ENCODE results near the gene SCAMP1. TPM values are rescaled to one million over a fixed set of nuclear protein-coding genes. Genes with fewer than 3 reads are reported as not detected.

SCAMP1 gene
- total RNA-seq, 2 experiments from 2014 or later, result 18.0 to 41.1 TPM

DNA sequence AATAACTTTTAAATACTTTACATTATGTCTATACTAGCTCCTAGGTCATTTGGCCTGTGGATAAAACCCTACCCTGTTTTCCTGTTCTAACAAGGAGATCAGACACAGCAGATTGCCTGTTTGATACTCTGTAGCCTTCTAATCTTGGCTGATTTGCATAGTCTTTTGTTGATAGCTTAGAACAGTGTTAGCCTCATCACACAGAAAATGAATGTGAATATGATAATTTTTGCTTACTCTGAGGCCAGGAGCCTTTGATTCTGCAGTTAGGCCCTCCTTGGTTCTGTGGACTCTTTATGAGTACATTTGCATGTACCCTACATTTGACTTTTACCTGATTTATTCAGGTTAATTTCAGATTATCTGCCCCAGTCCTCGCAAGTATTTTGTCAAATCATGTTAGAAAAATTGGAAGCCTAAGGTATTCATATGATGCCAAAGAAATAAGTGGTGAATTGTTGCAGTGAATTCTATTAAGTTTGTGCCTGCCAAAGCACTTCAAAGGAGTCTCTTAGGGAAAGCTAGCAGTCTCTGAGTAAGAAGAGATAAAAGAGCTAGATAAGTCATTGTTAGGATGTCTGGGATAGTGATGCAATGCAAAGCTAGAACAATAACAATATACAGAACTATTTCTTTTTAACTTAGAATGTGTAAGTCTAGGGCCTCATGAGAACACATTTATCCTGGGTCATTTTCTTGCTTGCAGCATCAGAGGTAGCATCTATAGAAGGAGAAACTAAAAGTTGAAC lies 56.4 kb downstream of the SCAMP1 start:
- no peak overlapping the region for H3K4me3 ChIP-seq (ENCODE audit: low read depth, low read length, poor library complexity, severe bottlenecking)
- BruUV-seq (replicated peaks), result no TSS peak
- CTCF ChIA-PET (ENCODE audit: unreplicated experiment), result no interaction called here

DNA sequence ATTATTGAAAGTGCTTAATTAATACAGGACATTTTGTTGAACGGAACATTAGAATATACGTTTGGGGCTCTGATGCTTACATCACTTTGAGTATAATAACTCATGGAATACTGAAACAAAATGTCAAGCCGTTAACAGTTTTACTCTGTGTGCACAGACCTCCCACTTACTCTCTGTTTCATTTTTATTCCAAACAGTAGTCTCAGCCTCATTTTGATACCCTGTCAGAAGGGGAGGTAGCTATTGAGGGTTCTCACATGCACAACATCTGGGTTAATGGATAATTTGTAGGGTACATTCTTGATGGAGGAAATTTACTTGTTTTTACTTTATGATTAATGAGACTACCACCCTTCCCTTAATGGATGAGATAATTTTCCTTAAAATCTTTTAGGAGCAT lies 59.0 kb downstream of the SCAMP1 start:
- Histone ChIP-seq H3K79me2 (ENCODE audit: insufficient read depth, low read depth, low read length) (no peaks in the 10 kb centered on the region), H2AFZ (ENCODE audit: low read length) (no peak overlapping the region), H3K9me2 (ENCODE audit: insufficient read depth, low read length) (no peaks in the 10 kb centered on the region), H3K36me3 (ENCODE audit: insufficient read depth, low read length) (peaks cover 57% of the 10 kb centered on the region), H3K4me2 (ENCODE audit: low read length) (no peak overlapping the region), H3K27ac (ENCODE audit: low read depth, low read length, poor library complexity, severe bottlenecking) (no peak overlapping the region), H3K4me1 (ENCODE audit: insufficient read depth, low read length, poor library complexity, severe bottlenecking) (no peaks in the 10 kb centered on the region), H4K20me1 (ENCODE audit: insufficient read depth, low read length) (no peaks in the 10 kb centered on the region), H3K9me3 (ENCODE audit: low read length) (no peaks in the 10 kb centered on the region), H3K4me3 (ENCODE audit: low read depth, low read length, poor library complexity, severe bottlenecking) (no peak overlapping the region)
- CTCF ChIA-PET (ENCODE audit: unreplicated experiment), result no interaction called here
- TF ChIP-seq, protein P1, sequence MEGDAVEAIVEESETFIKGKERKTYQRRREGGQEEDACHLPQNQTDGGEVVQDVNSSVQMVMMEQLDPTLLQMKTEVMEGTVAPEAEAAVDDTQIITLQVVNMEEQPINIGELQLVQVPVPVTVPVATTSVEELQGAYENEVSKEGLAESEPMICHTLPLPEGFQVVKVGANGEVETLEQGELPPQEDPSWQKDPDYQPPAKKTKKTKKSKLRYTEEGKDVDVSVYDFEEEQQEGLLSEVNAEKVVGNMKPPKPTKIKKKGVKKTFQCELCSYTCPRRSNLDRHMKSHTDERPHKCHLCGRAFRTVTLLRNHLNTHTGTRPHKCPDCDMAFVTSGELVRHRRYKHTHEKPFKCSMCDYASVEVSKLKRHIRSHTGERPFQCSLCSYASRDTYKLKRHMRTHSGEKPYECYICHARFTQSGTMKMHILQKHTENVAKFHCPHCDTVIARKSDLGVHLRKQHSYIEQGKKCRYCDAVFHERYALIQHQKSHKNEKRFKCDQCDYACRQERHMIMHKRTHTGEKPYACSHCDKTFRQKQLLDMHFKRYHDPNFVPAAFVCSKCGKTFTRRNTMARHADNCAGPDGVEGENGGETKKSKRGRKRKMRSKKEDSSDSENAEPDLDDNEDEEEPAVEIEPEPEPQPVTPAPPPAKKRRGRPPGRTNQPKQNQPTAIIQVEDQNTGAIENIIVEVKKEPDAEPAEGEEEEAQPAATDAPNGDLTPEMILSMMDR (conservative IDR thresholded peaks at IDR 0.05; ENCODE audit: low read length), result no peak
- no peak for TF ChIP-seq EZH2phosphoT487 (IDR thresholded peaks at IDR 0.05; ENCODE audit: borderline replicate concordance, low read depth, low read length)
- POLR2A ChIA-PET, result interaction anchor here (0.7 kb wide), 1 partner anchor 34 kb away, joined by 3 read pairs; no protein-coding TSS in a partner anchor
- intact Hi-C loops (cut with micrococcal nuclease; ENCODE audit: unreplicated experiment), result no loop called here
- BruUV-seq (replicated peaks), result no TSS peak
- no peak for DNase-seq (ENCODE audit: low spot score)

More for the DNA sequence above, 56.4 kb downstream of the SCAMP1 start:
- Histone ChIP-seq H3K27ac (ENCODE audit: low read depth, low read length, poor library complexity, severe bottlenecking) (no peak overlapping the region), H3K79me2 (ENCODE audit: insufficient read depth, low read depth, low read length) (peaks cover 17% of the 10 kb centered on the region; the same call in 1 of the 2 replicates), H3K4me2 (ENCODE audit: low read length) (no peak overlapping the region), H3K36me3 (ENCODE audit: insufficient read depth, low read length) (peaks cover 50% of the 10 kb centered on the region), H3K9me2 (ENCODE audit: insufficient read depth, low read length) (no peaks in the 10 kb centered on the region), H4K20me1 (ENCODE audit: insufficient read depth, low read length) (no peaks in the 10 kb centered on the region), H3K9me3 (ENCODE audit: low read length) (no peaks in the 10 kb centered on the region), H2AFZ (ENCODE audit: low read length) (no peak overlapping the region), H3K4me1 (ENCODE audit: insufficient read depth, low read length, poor library complexity, severe bottlenecking) (no peaks in the 10 kb centered on the region)
- POLR2A ChIA-PET, result no interaction called here
- TF ChIP-seq EZH2phosphoT487 (IDR thresholded peaks at IDR 0.05; ENCODE audit: borderline replicate concordance, low read depth, low read length), result no peak
- TF ChIP-seq, protein P1 (conservative IDR thresholded peaks at IDR 0.05; ENCODE audit: low read length), result no peak
- intact Hi-C loops (cut with micrococcal nuclease; ENCODE audit: unreplicated experiment), result no loop called here
- no peak for DNase-seq (ENCODE audit: low spot score)

DNA sequence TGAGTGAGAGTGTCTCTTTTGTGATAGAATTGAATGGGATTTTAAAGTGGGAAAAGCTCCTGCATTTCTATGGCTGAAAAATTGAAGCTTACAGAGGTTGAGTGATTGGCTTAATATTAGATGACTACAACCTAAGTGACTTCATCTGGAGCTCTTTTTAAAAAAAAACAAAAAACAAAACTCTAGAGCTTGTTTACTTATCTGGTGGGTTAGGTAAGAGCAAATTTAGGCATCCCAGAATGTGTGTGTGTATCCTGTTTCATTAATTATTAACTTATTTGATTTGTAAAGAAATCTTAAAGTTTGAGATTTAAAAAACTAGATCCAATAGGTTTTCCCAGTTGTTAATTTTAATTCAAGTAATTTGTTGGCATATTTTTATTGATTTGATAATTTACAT lies 60.1 kb downstream of the SCAMP1 start:
- H3K36me3 ChIP-seq (ENCODE audit: insufficient read depth, low read length), result peaks cover 54% of the 10 kb centered on the region
- H3K4me2 ChIP-seq (ENCODE audit: low read length), result no peak overlapping the region
- BruUV-seq (replicated peaks), result no TSS peak
- no peak for TF ChIP-seq EZH2phosphoT487 (IDR thresholded peaks at IDR 0.05; ENCODE audit: borderline replicate concordance, low read depth, low read length)
- TF ChIP-seq, protein P1 (conservative IDR thresholded peaks at IDR 0.05; ENCODE audit: low read length), result no peak
- POLR2A ChIA-PET, result interaction anchor here (0.6 to 1.4 kb wide), 2 partner anchors 9 to 140 kb away, joined by 4 to 5 read pairs; no protein-coding TSS in a partner anchor
- CTCF ChIA-PET (ENCODE audit: unreplicated experiment), result no interaction called here
- no peaks in the 10 kb centered on the region for H3K9me2 ChIP-seq (ENCODE audit: insufficient read depth, low read length)
- H3K9me3 ChIP-seq (ENCODE audit: low read length), result no peaks in the 10 kb centered on the region
- intact Hi-C loops (cut with micrococcal nuclease; ENCODE audit: unreplicated experiment), result no loop called here
- no peaks in the 10 kb centered on the region for H3K4me1 ChIP-seq (ENCODE audit: insufficient read depth, low read length, poor library complexity, severe bottlenecking)
- no peaks in the 10 kb centered on the region for H4K20me1 ChIP-seq (ENCODE audit: insufficient read depth, low read length)
- no peak overlapping the region for H3K27ac ChIP-seq (ENCODE audit: low read depth, low read length, poor library complexity, severe bottlenecking)
- H2AFZ ChIP-seq (ENCODE audit: low read length), result no peak overlapping the region
- H3K4me3 ChIP-seq (ENCODE audit: low read depth, low read length, poor library complexity, severe bottlenecking), result no peak overlapping the region
- H3K79me2 ChIP-seq (ENCODE audit: insufficient read depth, low read depth, low read length), result no peaks in the 10 kb centered on the region
- DNase-seq (ENCODE audit: low spot score), result no peak

All from OCI-LY7 (cell line).